Fibroblast of upper back skin (primary cell): Measurements from ENCODE around the gene CD300LG.
A peak's percentile ranks its signal among the peaks of the same experiment; 100 is the strongest.
"Not testable (repeated sequence)": the region's sequence is repeated elsewhere in the genome, so short reads cannot be mapped to it uniquely, and the experiment has no call there.

Source experiments
- DNase-seq: peaks from one replicate; pipeline ENCODE4 v3.0.0-alpha.2; 2013

The CD300LG gene

GRCh38 chr17:43881181-43881580 lies 34.2 kb downstream of the CD300LG start:
- DNase-seq, result no peak

- no peak for DNase-seq
Measured at GRCh38 chr17:43881758-43882505, 35.0 kb downstream of the CD300LG start.

- DNase-seq, result no peak
Measured at GRCh38 chr17:43882761-43883415, 35.9 kb downstream of the CD300LG start.

- no peak for DNase-seq
Measured at GRCh38 chr17:43888548-43888947, 41.6 kb downstream of the CD300LG start.

GRCh38 chr17:43890240-43890639 lies 43.3 kb downstream of the CD300LG start:
- DNase-seq, result no peak

- DNase-seq, result peak; percentile 42
Measured at GRCh38 chr17:43891851-43892646, 45.1 kb downstream of the CD300LG start.

- no peak for DNase-seq
Measured at GRCh38 chr17:43892647-43892952, 45.6 kb downstream of the CD300LG start.

- DNase-seq, result not testable (repeated sequence)
Measured at GRCh38 chr17:43894494-43894893, 47.5 kb downstream of the CD300LG start.

GRCh38 chr17:43897831-43898230 lies 50.9 kb downstream of the CD300LG start:
- no peak for DNase-seq

- no peak for DNase-seq
Measured at GRCh38 chr17:43898446-43898845, 51.5 kb downstream of the CD300LG start.

- peak; percentile 82 for DNase-seq
Measured at GRCh38 chr17:43900183-43900857, 53.3 kb downstream of the CD300LG start.

- no peak for DNase-seq
Measured at GRCh38 chr17:43900858-43901754, 54.1 kb downstream of the CD300LG start.

- no peak for DNase-seq
Measured at GRCh38 chr17:43901861-43902589, 55.0 kb downstream of the CD300LG start.

GRCh38 chr17:43905400-43905984 lies 58.5 kb downstream of the CD300LG start:
- no peak for DNase-seq

- peak; percentile 62 for DNase-seq
Measured at GRCh38 chr17:43905985-43906852, 59.2 kb downstream of the CD300LG start.

- no peak for DNase-seq
Measured at GRCh38 chr17:43906951-43907424, 60.0 kb downstream of the CD300LG start.

- peak; percentile 68 for DNase-seq
Measured at GRCh38 chr17:43907425-43907981, 60.5 kb downstream of the CD300LG start, which contains the start of gene MPP2. MPP2 (minus strand) TSS chr17:43907536; CDS start chr17:43904460, 3,076 bp downstream.

- DNase-seq, result peak; percentile 72
Measured at GRCh38 chr17:43907998-43908721, 61.2 kb downstream of the CD300LG start.
